Astrocyte (in vitro differentiated cells and primary cell): ENCODE data around the gene LEO1.

Source experiments
- CTCF ChIP-seq: IDR thresholded peaks from 2 replicates; pipeline ENCODE4 v1.5.1; 2011; ENCODE audit warnings: low read depth, mild to moderate bottlenecking, inconsistent platforms, low read length, moderate library complexity; ENCODE audit not compliant: insufficient read depth
- EZH2 ChIP-seq: IDR thresholded peaks from 2 replicates; pipeline ENCODE4 v1.6.1; 2012; ENCODE audit warnings: mild to moderate bottlenecking, low read length, inconsistent platforms; ENCODE audit not compliant: insufficient read depth

GRCh38 chr15:51936105-51936478 is 35.5 kb downstream of the LEO1 start:
- TF ChIP-seq CTCF (no peak), EZH2 (no peak)
